GM12878 (cell line): Measurements from ENCODE around the gene SNHG17. TPM values are rescaled to one million over a fixed set of nuclear protein-coding genes. Genes with fewer than 3 reads are reported as not detected.
"Not testable (repeated sequence)": the region's sequence is repeated elsewhere in the genome, so short reads cannot be mapped to it uniquely, and the experiment has no call there.

ENCODE experiments used
- ATAC-seq: fragments of 200-7000 bp; cut with Tn5 transposase; 3 replicates; pipeline ENCODE4 v1.9.1; 2020; ENCODE audit warnings: mild to moderate bottlenecking, moderate library complexity
- BruUV-seq: library from RNA; stranded (reverse); fragments of 400-500 nt; replicated peaks from 2 replicates; lab custom pipeline; 2021; lab: Mats Ljungman, UMichigan
- CTCF ChIA-PET: fragments of 300-600 bp; sonication (Branson Sonifier 250); formaldehyde crosslinking; extraction: SDS; loops from one replicate; lab custom pipeline; 2021; ENCODE audit warnings: inconsistent platforms; lab: Yijun Ruan, JAX
- POLR2A ChIA-PET: fragments of 350-600 bp; formaldehyde crosslinking; extraction: SDS; loops from one replicate; lab custom pipeline; 2021; ENCODE audit warnings: inconsistent platforms; lab: Charles Lee
- RAD21 ChIA-PET: fragments of 300-600 bp; sonication (Branson Sonifier 250); formaldehyde crosslinking; loops from one replicate; lab custom pipeline; 2023; ENCODE audit warnings: antibody characterized with exemption; ENCODE audit not compliant: unreplicated experiment; lab: Charles Lee
- SMC1A ChIA-PET: fragments of 300-600 bp; sonication (Branson Sonifier 250); formaldehyde crosslinking; loops from one replicate; lab custom pipeline; 2023; ENCODE audit not compliant: unreplicated experiment, uncharacterized antibody; lab: Charles Lee
- DNase-seq: peaks from one replicate; pipeline ENCODE4 v3.0.0-alpha.2; 2011; ENCODE audit warnings: low read depth, low spot score
- FAIRE-seq: peaks from 3 replicates; lab custom pipeline; 2011; peaks lifted over from hg19 to GRCh38; lab: Jason Lieb, UNC
- H2AFZ ChIP-seq: 2 replicates; pipeline ENCODE4 v1.6.0; 2011; ENCODE audit warnings: low read depth, low read length, control low read depth; ENCODE audit not compliant: control insufficient read depth
- H3K27ac ChIP-seq: 2 replicates; pipeline ENCODE4 v1.5.1; 2011; ENCODE audit warnings: control low read depth; ENCODE audit not compliant: control insufficient read depth, insufficient read depth
- H3K27me3 ChIP-seq, 2 experiments: replicated peaks in 1 of 2; 2 replicates each; pipeline versions ENCODE4 v1.6.0 to v1.6.1; 2011; ENCODE audit warnings: low read length in 1 of 2; ENCODE audit not compliant: control insufficient read depth in 2 of 2, insufficient read depth in 2 of 2
- H3K36me3 ChIP-seq, 2 experiments: 2 replicates each; pipeline ENCODE4 v1.5.1; 2011; ENCODE audit warnings: low read length in 1 of 2; ENCODE audit not compliant: control insufficient read depth in 2 of 2, insufficient read depth in 2 of 2
- H3K4me1 ChIP-seq: 2 replicates; pipeline ENCODE4 v1.6.1; 2011; ENCODE audit warnings: mild to moderate bottlenecking, low read length, moderate library complexity, mixed read lengths; ENCODE audit not compliant: control insufficient read depth, insufficient read depth
- H3K4me2 ChIP-seq: 2 replicates; pipeline ENCODE4 v1.6.0; 2011; ENCODE audit warnings: control low read depth; ENCODE audit not compliant: control insufficient read depth, insufficient read depth
- H3K4me3 ChIP-seq: fragments of 200-600 bp; sonication (generic); 2 replicates; pipeline ENCODE4 v1.5.1; 2016
- H3K79me2 ChIP-seq: 2 replicates; pipeline ENCODE4 v1.6.0; 2011; ENCODE audit warnings: low read length; ENCODE audit not compliant: control insufficient read depth, insufficient read depth
- H3K9ac ChIP-seq: 2 replicates; pipeline ENCODE4 v1.8.0; 2011; ENCODE audit warnings: low read length, control low read depth, mixed read lengths; ENCODE audit not compliant: control insufficient read depth, insufficient read depth
- H3K9me3 ChIP-seq: replicated peaks from 3 replicates; pipeline ENCODE4 v1.5.1; 2011; ENCODE audit warnings: mild to moderate bottlenecking, low read length; ENCODE audit not compliant: control insufficient read depth, insufficient read depth
- H4K20me1 ChIP-seq: 2 replicates; pipeline ENCODE4 v1.6.0; 2011; ENCODE audit not compliant: control insufficient read depth, insufficient read depth
- HDAC2 ChIP-seq: fragments of 200-600 bp; sonication (generic); IDR thresholded peaks from 2 replicates; pipeline ENCODE4 v1.6.1; 2017
- WGBS: methylation state at CpG from one replicate; pipeline ENCODE4 v1.1.6; 2016; ENCODE audit warnings: low lambda C conversion rate; ENCODE audit not compliant: insufficient replicate concordance, insufficient coverage; ENCODE audit errors: missing lambda C conversion rate; 5-methylcytosine and 5-hydroxymethylcytosine counted together
- in situ Hi-C: fragments of 300-500 bp; cut with MboI; formaldehyde crosslinking; loops from 9 replicates; pipeline ENCODE4 v1.14.3; 2018; ENCODE audit warnings: mixed read lengths
- intact Hi-C: fragments of 100-400 bp; cut with micrococcal nuclease; formaldehyde crosslinking; loops from one replicate; pipeline ENCODE4 v1.14.2; 2022; ENCODE audit not compliant: unreplicated experiment
- polyA plus RNA-seq, 11 experiments: library from polyadenylated mRNA; depleted of rRNA in 4 of 11; unstranded in 6 of 11; stranded (reverse) in 5 of 11; fragments of >200 nt; fragmentation: Nextera tagmentation in 4 of 11; fragmentation: Illumina TruSeq in 1 of 11; extraction: Ambion mirVana in 4 of 11; extraction: Trizol in 1 of 11; gene quantifications; 1 replicate in 1 of 11; 2 replicates in 10 of 11; pipeline versions ENCODE4 v1.2.1 to v1.2.3, GENCODE V29; 2011 to 2016; ENCODE audit warnings: inconsistent platforms in 2 of 11, missing spikeins in 2 of 11, low read depth in 1 of 11
- total RNA-seq, 4 experiments: library from RNA; depleted of rRNA in 3 of 4; stranded (reverse); fragments of >200 nt in 3 of 4; fragmentation: Illumina TruSeq in 1 of 4; extraction: Trizol in 1 of 4; gene quantifications; 2 replicates each; pipeline versions ENCODE4 v1.2.1 to v1.2.3, GENCODE V29; 2013 to 2021
- TF ChIP-seq, protein P1 (sequence below): fragments of 450-650 bp; IDR thresholded peaks from 2 replicates; pipeline ENCODE4 v1.6.1; 2017; ENCODE audit warnings: antibody characterized with exemption, mild to moderate bottlenecking, moderate library complexity

The SNHG17 gene
- total and polyA plus RNA-seq, 10 of the 15 experiments (the other 5 are each of a cell fraction or from before 2014, with no cell fraction given), result 20.8 to 63.0 (median 33.9) TPM

DNA sequence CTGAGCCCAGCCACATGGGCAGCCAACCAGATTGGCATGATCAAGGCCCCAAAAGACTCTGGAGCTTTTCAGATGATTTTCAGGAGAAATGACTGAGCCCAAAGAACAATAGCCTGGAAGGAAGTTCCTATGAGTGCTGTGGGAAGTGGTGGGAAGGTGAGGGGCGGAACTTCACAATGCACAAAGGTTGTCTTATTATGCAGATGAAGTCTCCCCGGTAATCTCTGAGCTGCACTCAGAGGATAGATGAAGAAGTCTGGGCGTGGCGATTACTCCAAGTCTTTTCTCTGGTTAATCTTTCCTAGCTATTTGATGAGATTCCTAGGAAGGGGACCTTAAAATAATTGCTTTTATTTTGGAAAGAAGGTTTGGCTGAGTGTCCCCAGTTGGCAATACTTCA lies 52.0 kb downstream of the SNHG17 start (continued):
- TF ChIP-seq, protein P1, sequence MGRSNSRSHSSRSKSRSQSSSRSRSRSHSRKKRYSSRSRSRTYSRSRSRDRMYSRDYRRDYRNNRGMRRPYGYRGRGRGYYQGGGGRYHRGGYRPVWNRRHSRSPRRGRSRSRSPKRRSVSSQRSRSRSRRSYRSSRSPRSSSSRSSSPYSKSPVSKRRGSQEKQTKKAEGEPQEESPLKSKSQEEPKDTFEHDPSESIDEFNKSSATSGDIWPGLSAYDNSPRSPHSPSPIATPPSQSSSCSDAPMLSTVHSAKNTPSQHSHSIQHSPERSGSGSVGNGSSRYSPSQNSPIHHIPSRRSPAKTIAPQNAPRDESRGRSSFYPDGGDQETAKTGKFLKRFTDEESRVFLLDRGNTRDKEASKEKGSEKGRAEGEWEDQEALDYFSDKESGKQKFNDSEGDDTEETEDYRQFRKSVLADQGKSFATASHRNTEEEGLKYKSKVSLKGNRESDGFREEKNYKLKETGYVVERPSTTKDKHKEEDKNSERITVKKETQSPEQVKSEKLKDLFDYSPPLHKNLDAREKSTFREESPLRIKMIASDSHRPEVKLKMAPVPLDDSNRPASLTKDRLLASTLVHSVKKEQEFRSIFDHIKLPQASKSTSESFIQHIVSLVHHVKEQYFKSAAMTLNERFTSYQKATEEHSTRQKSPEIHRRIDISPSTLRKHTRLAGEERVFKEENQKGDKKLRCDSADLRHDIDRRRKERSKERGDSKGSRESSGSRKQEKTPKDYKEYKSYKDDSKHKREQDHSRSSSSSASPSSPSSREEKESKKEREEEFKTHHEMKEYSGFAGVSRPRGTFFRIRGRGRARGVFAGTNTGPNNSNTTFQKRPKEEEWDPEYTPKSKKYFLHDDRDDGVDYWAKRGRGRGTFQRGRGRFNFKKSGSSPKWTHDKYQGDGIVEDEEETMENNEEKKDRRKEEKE, result no peak
- no peak for TF ChIP-seq HDAC2

DNA sequence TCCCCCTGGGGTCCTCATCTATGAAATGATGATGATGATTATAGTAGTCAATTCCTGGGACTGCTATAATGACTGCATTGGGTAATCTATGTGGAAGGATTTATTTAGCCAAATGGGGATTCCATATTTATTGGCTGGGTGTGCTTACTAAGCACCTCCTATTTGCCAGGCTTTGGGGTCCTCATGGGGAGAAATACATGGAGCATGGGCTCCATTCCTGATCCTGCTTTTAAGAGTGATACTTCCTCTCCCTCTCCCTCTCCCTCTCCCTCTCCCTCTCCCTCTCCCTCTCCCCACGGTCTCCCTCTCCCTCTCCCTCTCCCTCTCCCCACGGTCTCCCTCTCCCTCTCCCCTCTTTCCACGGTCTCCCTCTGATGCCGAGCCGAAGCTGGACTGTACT lies 57.3 kb downstream of the SNHG17 start:
- RAD21 ChIA-PET, H3K9ac ChIP-seq, H2AFZ ChIP-seq, intact Hi-C loops, DNase-seq, H4K20me1 ChIP-seq, POLR2A ChIA-PET, FAIRE-seq, H3K27me3 ChIP-seq, H3K4me3 ChIP-seq, H3K9me3 ChIP-seq, SMC1A ChIA-PET, H3K36me3 ChIP-seq, H3K79me2 ChIP-seq, H3K4me2 ChIP-seq, in situ Hi-C loops, CTCF ChIA-PET, H3K4me1 ChIP-seq, ATAC-seq, BruUV-seq, H3K27ac ChIP-seq: not testable (repeated sequence)
- WGBS, result no CpG with 5 or more reads among the region's 5 CpGs
